CMK (cell line): ENCODE data around the gene STK32A.
"Not testable (repeated sequence)": the region's sequence is repeated elsewhere in the genome, so short reads cannot be mapped to it uniquely, and the experiment has no call there.

Experiments used
- DNase-seq: peaks from one replicate; pipeline ENCODE4 v3.0.0-alpha.2; 2010; ENCODE audit warnings: low read depth

STK32A gene

GRCh38 chr5:147234825-147235635 is at the start of gene STK32A:
STK32A (plus strand) TSS chr5:147235026; CDS start chr5:147239635, 4,609 bp downstream.
- no peak for DNase-seq

GRCh38 chr5:147187099-147187540 is 47.7 kb upstream of the STK32A start:
- DNase-seq: no peak

- DNase-seq: peak; percentile 49
Measured at GRCh38 chr5:147188200-147189108, 46.4 kb upstream of the STK32A start.

GRCh38 chr5:147189109-147189424 is 45.8 kb upstream of the STK32A start:
- no peak for DNase-seq

- no peak for DNase-seq
Measured at GRCh38 chr5:147190331-147190730, 44.5 kb upstream of the STK32A start.

- no peak for DNase-seq
Measured at GRCh38 chr5:147193123-147193522, 41.7 kb upstream of the STK32A start.

GRCh38 chr5:147200004-147200403 is 34.8 kb upstream of the STK32A start:
- DNase-seq: no peak

- no peak for DNase-seq
Measured at GRCh38 chr5:147203213-147203612, 31.6 kb upstream of the STK32A start.

- no peak for DNase-seq
Measured at GRCh38 chr5:147204576-147204975, 30.2 kb upstream of the STK32A start.

- DNase-seq: no peak
Measured at GRCh38 chr5:147208134-147208533, 26.7 kb upstream of the STK32A start.

GRCh38 chr5:147216552-147217154 is 18.2 kb upstream of the STK32A start:
- DNase-seq: peak; percentile 49

GRCh38 chr5:147223343-147223742 is 11.5 kb upstream of the STK32A start:
- no peak for DNase-seq

- peak; percentile 9 for DNase-seq
Measured at GRCh38 chr5:147223948-147224791, 10.7 kb upstream of the STK32A start.

GRCh38 chr5:147225938-147226337 is 8.9 kb upstream of the STK32A start:
- DNase-seq: no peak

GRCh38 chr5:147226512-147226911 is 8.3 kb upstream of the STK32A start:
- no peak for DNase-seq

- no peak for DNase-seq
Measured at GRCh38 chr5:147234239-147234824, 494 bp upstream of the STK32A start.

GRCh38 chr5:147240266-147240985 is 5.6 kb downstream of the STK32A start:
- no peak for DNase-seq

GRCh38 chr5:147243238-147243637 is 8.4 kb downstream of the STK32A start:
- not testable (repeated sequence) for DNase-seq

GRCh38 chr5:147245381-147246165 is 10.7 kb downstream of the STK32A start:
- no peak for DNase-seq

- DNase-seq: no peak
Measured at GRCh38 chr5:147248561-147248960, 13.7 kb downstream of the STK32A start.
